ENCODE results near the gene NDST1. TPM values are rescaled to one million over a fixed set of nuclear protein-coding genes. Genes with fewer than 3 reads are reported as not detected.

NDST1 gene
- total and polyA plus RNA-seq, 8 donors: 52.2 to 100 (median 71.3) TPM

DNA sequence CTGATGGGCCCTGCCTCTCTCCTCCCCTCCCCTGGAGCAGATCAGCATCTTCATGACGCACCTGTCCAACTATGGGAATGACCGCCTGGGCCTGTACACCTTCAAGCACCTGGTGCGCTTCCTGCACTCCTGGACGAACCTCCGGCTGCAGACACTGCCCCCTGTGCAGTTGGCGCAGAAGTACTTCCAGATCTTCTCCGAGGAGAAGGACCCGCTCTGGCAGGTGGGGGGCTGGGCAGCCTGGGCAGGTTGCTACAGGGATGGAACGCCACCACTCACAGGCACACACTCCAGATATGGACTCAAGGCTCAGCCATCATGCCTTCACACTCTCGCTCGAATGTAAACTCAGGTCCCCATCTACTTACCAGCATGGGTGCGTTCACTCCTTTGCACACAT lies 32.1 kb downstream of the NDST1 start:
- TF ChIP-seq, protein P1, sequence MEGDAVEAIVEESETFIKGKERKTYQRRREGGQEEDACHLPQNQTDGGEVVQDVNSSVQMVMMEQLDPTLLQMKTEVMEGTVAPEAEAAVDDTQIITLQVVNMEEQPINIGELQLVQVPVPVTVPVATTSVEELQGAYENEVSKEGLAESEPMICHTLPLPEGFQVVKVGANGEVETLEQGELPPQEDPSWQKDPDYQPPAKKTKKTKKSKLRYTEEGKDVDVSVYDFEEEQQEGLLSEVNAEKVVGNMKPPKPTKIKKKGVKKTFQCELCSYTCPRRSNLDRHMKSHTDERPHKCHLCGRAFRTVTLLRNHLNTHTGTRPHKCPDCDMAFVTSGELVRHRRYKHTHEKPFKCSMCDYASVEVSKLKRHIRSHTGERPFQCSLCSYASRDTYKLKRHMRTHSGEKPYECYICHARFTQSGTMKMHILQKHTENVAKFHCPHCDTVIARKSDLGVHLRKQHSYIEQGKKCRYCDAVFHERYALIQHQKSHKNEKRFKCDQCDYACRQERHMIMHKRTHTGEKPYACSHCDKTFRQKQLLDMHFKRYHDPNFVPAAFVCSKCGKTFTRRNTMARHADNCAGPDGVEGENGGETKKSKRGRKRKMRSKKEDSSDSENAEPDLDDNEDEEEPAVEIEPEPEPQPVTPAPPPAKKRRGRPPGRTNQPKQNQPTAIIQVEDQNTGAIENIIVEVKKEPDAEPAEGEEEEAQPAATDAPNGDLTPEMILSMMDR (IDR thresholded peaks at IDR 0.05): no peak
- intact Hi-C loops (cut with DNase I): loop anchor here in 1 of 2 donors (5.0 kb wide), 1 partner anchor 83 kb away; no protein-coding TSS in a partner anchor
- Histone ChIP-seq H3K9me3 (no peaks in the 10 kb centered on the region), H3K27ac (peak overlapping the region in 1 of 2 donors; percentile 65), H3K36me3 (peaks cover 5 to 94% of the 10 kb centered on the region in 2 donors), H3K4me3 (no peak overlapping the region), H3K4me1 (peaks cover 4 to 41% of the 10 kb centered on the region in 2 donors), H3K27me3 (no peaks in the 10 kb centered on the region)
- ATAC-seq (no peak), DNase-seq (no peak)

DNA sequence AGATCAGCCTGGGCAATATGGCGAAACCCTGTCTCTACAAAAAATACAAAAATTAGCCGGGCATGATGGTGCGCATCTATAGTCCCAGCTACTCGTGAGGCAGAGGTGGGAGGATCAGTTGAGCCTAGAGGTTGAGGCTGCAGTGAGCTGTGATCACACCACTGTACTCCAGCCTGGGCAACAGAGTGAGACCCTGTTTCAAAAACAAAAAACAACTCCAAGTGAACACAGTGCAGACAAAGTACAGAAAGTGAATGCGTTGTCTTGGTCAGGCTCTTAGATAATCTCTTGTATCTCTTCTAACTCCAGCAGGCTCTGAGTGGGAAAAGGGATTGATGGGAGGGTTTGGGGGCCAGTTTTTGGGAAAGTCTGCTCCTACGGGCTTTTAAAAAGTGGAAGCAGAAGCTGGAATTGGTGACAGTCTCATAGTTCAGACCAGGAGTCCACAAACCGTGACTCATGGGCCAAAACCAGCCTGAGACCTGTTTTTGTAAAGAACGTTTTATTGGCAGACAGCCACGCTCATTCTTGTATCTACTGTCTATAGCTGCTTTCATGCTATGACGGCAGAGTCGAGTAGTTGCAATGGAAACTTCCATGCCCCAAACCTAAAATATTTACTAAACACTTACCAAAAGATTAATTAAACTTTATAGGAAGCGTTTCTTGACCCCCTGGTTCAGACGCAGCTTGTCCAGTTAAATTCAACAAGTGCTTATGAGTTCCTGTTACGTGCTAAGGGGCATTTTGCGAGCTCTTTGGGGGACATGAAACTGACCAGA lies 32.9 kb downstream of the NDST1 start:
- intact Hi-C loops (cut with DNase I): loop anchor here in 1 of 2 donors (5.0 kb wide), 1 partner anchor 84 kb away; no protein-coding TSS in a partner anchor
- Histone ChIP-seq H3K27ac (peak overlapping the region; percentile 59 to 65), H3K4me3 (no peak overlapping the region), H3K4me1 (peaks cover 4 to 42% of the 10 kb centered on the region in 2 donors), H3K36me3 (peaks cover 4 to 94% of the 10 kb centered on the region in 2 donors), H3K9me3 (no peaks in the 10 kb centered on the region), H3K27me3 (no peaks in the 10 kb centered on the region)
- TF ChIP-seq, protein P1 (IDR thresholded peaks at IDR 0.05): no peak
- peak in 2 of 4 donors; percentile 53 to 64 for DNase-seq
- ATAC-seq: peak; percentile 76

DNA sequence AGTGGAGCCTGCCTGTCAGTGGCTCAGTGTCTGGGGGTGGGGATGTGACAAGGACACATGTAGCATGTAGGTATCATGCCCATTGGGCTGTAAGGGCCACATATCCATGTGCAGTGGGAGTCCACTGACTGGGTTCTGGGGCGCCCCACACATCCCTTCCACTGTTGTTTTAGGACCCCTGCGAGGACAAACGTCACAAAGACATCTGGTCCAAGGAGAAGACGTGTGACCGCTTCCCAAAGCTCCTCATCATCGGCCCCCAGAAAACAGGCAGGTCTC lies 33.4 kb downstream of the NDST1 start:
- no peaks in the 10 kb centered on the region for H3K27me3 ChIP-seq
- peaks cover 4 to 42% of the 10 kb centered on the region in 2 donors for H3K4me1 ChIP-seq
- intact Hi-C loops (cut with DNase I): loop anchor here in 1 of 2 donors (5.0 kb wide), 1 partner anchor 84 kb away; no protein-coding TSS in a partner anchor
- no peaks in the 10 kb centered on the region for H3K9me3 ChIP-seq
- ATAC-seq: no peak
- TF ChIP-seq, protein P1 (IDR thresholded peaks at IDR 0.05): no peak
- DNase-seq: no peak
- peak overlapping the region; percentile 59 to 65 for H3K27ac ChIP-seq
- peaks cover 0 to 94% of the 10 kb centered on the region in 2 donors for H3K36me3 ChIP-seq
- no peak overlapping the region for H3K4me3 ChIP-seq

DNA sequence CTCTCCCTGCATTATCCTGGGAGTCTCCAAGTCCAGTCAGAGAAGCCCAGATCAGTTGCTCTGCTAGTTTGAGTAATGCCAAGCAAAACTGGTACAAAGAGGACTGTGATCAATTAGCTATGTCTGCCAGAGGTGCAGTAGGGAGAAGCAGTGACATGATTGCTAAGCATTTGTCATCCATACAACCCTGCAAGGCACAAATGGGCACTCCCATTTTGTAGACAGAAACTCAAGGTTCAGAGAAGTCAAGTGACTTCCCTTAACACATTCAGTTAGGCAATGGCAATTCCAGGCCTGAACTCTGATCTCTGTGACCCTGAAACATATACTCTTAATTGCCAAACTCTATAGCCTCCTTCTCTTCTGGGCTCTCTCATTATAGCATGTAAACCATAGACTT lies 34.0 kb downstream of the NDST1 start:
- peaks cover 4 to 42% of the 10 kb centered on the region in 2 donors for H3K4me1 ChIP-seq
- intact Hi-C loops (cut with DNase I): loop anchor here in 1 of 2 donors (5.0 kb wide), 1 partner anchor 85 kb away; no protein-coding TSS in a partner anchor
- peak overlapping the region; percentile 59 to 65 for H3K27ac ChIP-seq
- DNase-seq (no peak), ATAC-seq (no peak)
- H3K4me3 ChIP-seq: no peak overlapping the region
- no peaks in the 10 kb centered on the region for H3K27me3 ChIP-seq
- H3K9me3 ChIP-seq: no peaks in the 10 kb centered on the region
- peaks cover 0 to 94% of the 10 kb centered on the region in 2 donors for H3K36me3 ChIP-seq
- TF ChIP-seq, protein P1 (IDR thresholded peaks at IDR 0.05): no peak

DNA sequence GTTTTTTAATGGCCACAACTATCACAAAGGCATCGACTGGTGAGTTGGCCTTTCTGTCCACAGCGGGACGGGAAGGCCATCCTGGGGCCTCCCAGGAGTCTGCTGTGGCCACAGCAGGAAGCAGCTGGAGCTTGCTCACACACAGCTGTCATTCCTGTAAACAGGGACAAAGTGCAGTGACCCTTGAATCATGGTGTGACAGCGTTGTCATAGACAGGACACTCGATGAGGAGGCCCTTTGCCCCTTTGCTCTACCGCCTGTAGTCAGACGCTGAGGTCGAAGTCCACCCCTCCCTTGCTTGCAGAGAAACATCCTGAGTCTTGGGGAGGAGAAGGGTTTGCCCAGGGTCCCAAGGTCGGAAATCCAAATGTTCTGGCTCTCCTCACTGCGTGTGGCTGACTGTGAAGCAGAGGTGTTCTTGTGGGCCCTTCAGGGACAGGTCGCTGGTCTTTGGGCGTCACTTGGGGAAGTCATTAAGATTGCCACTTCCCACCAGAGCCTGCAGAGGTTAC lies 35.1 kb downstream of the NDST1 start:
- intact Hi-C loops (cut with DNase I): loop anchor here in 1 of 2 donors (5.0 kb wide), 1 partner anchor 86 kb away; no protein-coding TSS in a partner anchor
- peak in 1 of 4 donors; percentile 52 for DNase-seq

More for the DNA sequence above, 35.1 kb downstream of the NDST1 start:
- no peak overlapping the region for H3K4me3 ChIP-seq
- H3K36me3 ChIP-seq: peaks cover 0 to 94% of the 10 kb centered on the region in 2 donors
- TF ChIP-seq, protein P1 (IDR thresholded peaks at IDR 0.05): no peak
- H3K27ac ChIP-seq: peak overlapping the region in 1 of 2 donors; percentile 59
- ATAC-seq: no peak
- no peaks in the 10 kb centered on the region for H3K9me3 ChIP-seq
- no peaks in the 10 kb centered on the region for H3K27me3 ChIP-seq
- peaks cover 4 to 42% of the 10 kb centered on the region in 2 donors for H3K4me1 ChIP-seq
